GM12865 (cell line): ENCODE results near the gene TLNRD1.

Experiments
- DNase-seq: peaks from one replicate; pipeline ENCODE4 v3.0.0; 2010; ENCODE audit warnings: low read depth
- H3K4me3 ChIP-seq: 2 replicates; pipeline ENCODE4 v1.5.1; 2011; ENCODE audit warnings: mild to moderate bottlenecking, low read depth, low read length, control low read depth
- TF ChIP-seq, protein P1 (sequence below): IDR thresholded peaks from 2 replicates; pipeline ENCODE4 v1.5.1; 2011; ENCODE audit warnings: low read length, control low read depth, low read depth, inconsistent platforms; ENCODE audit not compliant: insufficient read depth; ENCODE audit errors: missing control alignments

TLNRD1 gene

DNA sequence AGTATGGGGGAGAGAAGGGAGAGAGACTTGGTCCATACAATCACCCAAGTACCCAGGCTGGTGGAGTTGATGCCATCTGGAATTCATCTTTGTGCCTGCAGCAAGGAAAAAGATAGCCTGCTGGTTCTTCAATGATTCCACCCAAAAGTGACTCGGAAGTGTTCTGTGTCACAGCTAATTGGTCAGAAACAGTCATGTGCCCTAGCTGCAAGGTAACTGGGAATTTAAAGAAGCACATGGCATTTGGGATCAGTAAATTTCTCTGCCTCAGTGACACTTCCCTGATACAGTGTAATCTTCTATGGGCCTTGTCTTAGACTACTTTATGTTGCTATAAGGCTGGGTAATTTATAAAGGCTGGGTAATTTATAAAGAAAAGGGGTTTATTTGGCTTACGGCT lies 17.5 kb downstream of the TLNRD1 start:
- H3K4me3 ChIP-seq: no peak overlapping the region
- no peak for DNase-seq
- TF ChIP-seq, protein P1, sequence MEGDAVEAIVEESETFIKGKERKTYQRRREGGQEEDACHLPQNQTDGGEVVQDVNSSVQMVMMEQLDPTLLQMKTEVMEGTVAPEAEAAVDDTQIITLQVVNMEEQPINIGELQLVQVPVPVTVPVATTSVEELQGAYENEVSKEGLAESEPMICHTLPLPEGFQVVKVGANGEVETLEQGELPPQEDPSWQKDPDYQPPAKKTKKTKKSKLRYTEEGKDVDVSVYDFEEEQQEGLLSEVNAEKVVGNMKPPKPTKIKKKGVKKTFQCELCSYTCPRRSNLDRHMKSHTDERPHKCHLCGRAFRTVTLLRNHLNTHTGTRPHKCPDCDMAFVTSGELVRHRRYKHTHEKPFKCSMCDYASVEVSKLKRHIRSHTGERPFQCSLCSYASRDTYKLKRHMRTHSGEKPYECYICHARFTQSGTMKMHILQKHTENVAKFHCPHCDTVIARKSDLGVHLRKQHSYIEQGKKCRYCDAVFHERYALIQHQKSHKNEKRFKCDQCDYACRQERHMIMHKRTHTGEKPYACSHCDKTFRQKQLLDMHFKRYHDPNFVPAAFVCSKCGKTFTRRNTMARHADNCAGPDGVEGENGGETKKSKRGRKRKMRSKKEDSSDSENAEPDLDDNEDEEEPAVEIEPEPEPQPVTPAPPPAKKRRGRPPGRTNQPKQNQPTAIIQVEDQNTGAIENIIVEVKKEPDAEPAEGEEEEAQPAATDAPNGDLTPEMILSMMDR: no peak

DNA sequence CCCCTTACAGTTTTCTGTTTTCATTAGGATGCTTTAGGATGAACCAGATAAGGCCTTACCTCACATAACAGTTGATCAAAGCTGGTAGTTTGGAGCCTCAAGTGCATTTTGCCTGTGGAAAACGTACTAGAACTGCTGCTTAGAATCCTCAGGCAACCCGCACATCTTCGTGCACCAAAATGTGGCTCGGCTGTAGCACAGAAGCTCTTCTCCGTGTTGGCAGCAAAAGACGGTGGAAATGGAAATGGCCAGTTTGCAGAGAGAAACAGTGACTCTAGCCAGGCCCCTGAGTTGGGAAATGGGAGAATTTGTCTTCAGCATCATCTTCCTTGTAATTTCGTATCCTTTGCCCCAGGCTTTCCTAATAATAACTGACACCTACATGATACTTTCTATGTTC lies 20.6 kb downstream of the TLNRD1 start:
- H3K4me3 ChIP-seq: no peak overlapping the region
- no peak for DNase-seq
- TF ChIP-seq, protein P1: no peak

DNA sequence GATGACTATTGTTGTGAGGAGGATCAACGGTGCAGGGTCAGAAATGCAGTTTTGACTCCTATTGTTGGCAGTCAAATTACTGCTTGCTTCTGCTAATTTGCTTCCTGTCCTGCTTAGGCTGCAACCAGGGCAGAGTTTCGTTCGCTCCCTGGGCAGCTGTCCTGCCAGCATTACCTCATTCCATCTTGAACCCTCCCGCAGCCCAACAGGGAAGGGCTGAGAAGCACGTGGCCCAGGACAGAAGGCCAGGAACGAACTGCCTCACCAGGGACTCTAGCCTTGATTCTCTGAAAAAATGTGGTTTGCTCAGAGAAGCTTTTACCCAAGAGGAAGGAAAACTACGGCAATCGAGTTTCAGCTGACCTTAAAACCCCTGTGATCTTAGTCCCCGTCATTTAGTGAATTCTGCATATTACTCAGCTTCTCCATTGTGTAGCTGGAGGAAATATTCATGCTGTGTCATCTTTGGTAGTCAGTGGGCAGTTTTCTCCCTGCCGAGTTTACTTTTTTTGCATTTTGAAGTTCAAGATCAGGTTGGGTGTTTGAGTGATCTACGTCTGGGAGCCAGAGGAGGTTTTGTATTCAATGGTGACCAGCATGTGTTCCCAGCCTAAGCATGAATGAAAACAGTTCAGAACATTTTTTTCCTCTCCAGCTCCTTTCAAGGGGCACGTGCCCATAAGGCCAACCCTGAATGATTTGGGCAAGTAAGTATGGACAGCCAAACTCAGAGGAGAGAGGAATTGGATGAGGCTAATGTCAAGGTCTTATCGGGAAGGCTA lies 23.0 kb downstream of the TLNRD1 start:
- peak; percentile 95 for DNase-seq
- peak overlapping the region; percentile 24 for H3K4me3 ChIP-seq
- TF ChIP-seq, protein P1: no peak

DNA sequence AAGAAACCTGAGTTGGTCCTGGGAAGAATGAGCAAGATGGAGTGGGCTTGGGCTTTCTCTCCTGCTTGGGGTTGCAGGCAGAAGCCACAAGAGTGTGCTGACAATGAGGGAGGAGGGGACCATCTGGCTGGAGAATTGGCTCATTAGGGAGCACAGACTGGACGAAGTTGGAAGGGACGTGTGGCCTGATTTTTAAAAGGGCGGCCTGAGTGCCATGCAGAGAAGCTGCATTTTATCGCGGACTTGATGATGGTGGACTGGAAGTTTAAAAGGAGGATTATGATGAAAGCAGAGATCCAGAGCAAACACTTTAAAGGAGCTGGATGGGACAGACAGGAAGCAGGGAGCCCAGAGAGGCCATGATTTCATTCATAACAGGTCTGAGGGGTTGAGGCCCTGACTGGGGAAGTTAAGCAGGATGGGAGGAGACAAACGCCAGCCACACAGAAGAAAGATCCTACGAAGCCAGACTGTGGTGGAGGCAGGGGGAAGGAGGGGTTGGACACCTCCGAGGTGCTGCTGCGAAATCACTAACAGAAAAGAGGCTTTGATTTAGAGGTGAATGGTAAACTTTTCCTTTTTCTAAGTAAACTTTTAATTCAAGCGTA lies 23.6 kb downstream of the TLNRD1 start:
- H3K4me3 ChIP-seq: no peak overlapping the region
- DNase-seq: no peak
- TF ChIP-seq, protein P1: no peak

DNA sequence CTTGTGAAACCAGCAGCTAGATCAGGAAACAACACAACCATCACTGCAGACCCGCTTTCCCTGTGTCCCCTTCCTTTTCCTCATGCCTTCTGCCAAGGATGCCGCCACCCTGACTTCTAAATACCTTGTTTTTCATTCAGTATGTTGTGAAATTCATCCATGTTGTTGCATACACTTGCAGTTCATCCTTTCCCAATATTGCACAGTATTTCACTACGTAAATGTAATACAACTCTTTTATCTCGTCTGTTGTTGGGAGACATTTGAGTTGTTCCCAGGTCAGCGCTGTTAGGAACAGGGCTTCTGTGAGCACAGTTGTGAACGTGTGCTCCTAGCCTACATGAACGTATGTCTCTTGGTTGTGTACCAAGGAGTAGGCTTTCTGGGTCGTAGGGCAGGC lies 24.2 kb downstream of the TLNRD1 start:
- TF ChIP-seq, protein P1: no peak
- DNase-seq: no peak
- no peak overlapping the region for H3K4me3 ChIP-seq

DNA sequence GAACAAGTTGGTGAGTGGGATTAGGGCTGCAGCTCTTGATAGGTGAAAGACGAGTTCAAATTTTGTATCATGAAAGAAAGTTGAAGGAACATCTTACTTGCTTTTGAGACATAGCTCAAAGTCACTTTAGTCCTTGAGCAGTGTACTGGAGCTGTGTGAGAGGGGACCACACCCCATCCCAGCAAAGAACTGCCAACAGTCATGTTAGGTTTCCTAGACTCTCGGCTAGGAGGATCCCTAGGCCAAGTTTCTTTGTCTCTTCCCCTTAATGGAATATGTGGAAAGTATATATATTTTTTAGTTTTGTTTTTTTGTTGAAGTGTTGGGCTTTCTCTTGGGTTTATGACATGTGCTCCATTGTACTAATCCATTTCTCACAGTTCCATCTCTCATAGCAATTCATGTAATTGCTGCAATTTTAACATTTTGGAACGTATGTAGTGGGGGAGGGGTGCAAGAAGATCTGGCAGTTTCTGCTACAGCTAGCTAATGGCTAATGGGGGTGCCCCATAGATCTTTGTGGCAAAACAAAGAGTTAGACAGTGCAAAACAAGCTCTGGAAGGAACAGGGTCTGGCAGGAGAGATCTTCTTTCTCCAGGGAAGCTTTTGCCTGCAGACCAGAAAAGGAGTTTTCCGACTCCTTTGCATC lies 25.1 kb downstream of the TLNRD1 start:
- H3K4me3 ChIP-seq: no peak overlapping the region
- TF ChIP-seq, protein P1: no peak
- no peak for DNase-seq
